ENCODE measurements around the gene MDM2. TPM values are rescaled to one million over a fixed set of nuclear protein-coding genes. Genes with fewer than 3 reads are reported as not detected.

MDM2 gene
- total RNA-seq, 1 experiment from 2014 or later = 97.1 TPM

DNA sequence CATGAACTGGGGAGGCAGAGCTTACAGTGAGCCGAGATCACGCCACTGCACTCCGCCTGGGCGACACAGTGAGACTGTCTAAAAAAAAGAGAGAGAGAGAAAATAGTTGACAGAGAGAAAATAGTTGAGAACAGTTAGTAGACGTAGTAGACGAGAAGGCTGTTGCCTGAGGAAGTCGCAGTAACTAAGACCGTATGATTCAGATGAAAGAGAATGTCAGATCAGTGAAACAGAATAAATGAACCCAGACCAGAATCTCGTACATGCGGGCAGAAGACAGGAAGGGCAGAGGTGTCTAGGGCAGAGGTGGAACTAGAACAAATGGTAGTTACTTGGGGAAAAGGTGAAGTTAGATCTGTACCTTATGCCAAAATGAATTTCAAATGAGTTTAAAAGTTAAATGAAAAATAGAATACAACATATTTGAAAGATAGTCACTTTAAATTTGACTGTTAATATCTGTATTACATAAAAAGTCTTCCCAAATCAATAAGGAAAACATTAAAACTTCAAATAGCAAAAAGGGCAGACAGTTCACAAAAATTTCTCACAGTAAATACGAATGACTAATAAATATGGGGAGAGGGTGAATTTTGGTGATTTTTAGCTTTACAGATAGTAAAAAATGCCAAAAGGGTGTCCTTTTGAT lies 17.7 kb downstream of the MDM2 start:
- H3K9me3 Mint-ChIP-seq (ENCODE audit: low read depth, unreplicated experiment) = no peaks in the 10 kb centered on the region
- H3K27ac Mint-ChIP-seq (ENCODE audit: unreplicated experiment) = no peak overlapping the region
- intact Hi-C loops (cut with micrococcal nuclease; ENCODE audit: unreplicated experiment) = no loop called here
- TF ChIP-seq, protein P1, sequence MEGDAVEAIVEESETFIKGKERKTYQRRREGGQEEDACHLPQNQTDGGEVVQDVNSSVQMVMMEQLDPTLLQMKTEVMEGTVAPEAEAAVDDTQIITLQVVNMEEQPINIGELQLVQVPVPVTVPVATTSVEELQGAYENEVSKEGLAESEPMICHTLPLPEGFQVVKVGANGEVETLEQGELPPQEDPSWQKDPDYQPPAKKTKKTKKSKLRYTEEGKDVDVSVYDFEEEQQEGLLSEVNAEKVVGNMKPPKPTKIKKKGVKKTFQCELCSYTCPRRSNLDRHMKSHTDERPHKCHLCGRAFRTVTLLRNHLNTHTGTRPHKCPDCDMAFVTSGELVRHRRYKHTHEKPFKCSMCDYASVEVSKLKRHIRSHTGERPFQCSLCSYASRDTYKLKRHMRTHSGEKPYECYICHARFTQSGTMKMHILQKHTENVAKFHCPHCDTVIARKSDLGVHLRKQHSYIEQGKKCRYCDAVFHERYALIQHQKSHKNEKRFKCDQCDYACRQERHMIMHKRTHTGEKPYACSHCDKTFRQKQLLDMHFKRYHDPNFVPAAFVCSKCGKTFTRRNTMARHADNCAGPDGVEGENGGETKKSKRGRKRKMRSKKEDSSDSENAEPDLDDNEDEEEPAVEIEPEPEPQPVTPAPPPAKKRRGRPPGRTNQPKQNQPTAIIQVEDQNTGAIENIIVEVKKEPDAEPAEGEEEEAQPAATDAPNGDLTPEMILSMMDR (IDR thresholded peaks at IDR 0.05; ENCODE audit: unreplicated experiment) = no peak
- H3K4me3 Mint-ChIP-seq (ENCODE audit: low read depth, unreplicated experiment) = no peak overlapping the region
- no peaks in the 10 kb centered on the region for H3K27me3 Mint-ChIP-seq (ENCODE audit: unreplicated experiment)
- no peak for DNase-seq
- no peaks in the 10 kb centered on the region for H3K4me1 Mint-ChIP-seq (ENCODE audit: low read depth, unreplicated experiment)
- CTCF ChIA-PET = no interaction called here
- peaks cover 33% of the 10 kb centered on the region for H3K36me3 Mint-ChIP-seq (ENCODE audit: insufficient read depth, unreplicated experiment)
- BruUV-seq (replicated peaks) = no TSS peak

DNA sequence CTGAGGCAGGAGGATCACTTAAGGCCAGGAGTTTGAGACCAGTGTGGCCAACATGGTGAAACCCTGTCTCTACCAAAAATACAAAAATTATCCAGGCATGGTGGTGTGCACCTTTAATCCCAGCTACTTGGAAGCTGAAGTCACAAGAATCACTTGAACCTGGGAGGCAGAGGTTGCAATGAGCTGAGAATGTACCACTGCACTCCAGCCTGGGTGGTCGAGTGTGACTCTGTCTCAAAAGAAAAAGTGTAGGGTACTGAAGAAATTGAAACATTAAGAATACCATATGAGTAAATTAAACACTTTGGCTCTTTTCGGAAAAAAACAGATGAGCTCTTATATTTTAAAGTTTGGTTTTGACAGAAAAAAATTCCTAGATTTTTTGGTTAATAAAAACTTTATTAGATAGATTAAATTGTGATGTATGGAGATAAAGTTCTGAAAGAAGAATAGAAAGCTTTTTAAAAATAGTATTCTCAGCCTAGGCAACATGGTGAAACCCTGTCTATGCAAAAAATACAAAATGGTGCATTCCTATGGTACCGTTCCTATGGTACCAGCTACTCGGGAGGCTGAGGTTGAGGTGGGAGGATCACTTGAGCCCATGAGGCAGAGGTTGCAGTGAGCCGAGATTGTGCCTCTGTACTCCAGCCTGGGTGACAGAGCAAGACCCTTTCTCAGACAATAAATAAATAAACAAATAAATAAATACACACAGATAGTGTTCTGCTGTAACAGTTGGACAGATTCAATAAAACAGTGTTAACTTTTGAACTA lies 20.1 kb downstream of the MDM2 start:
- TF ChIP-seq, protein P1 (IDR thresholded peaks at IDR 0.05; ENCODE audit: unreplicated experiment) = no peak
- no peaks in the 10 kb centered on the region for H3K9me3 Mint-ChIP-seq (ENCODE audit: low read depth, unreplicated experiment)
- CTCF ChIA-PET = no interaction called here
- H3K36me3 Mint-ChIP-seq (ENCODE audit: insufficient read depth, unreplicated experiment) = peaks cover 31% of the 10 kb centered on the region
- H3K27me3 Mint-ChIP-seq (ENCODE audit: unreplicated experiment) = no peaks in the 10 kb centered on the region
- H3K4me1 Mint-ChIP-seq (ENCODE audit: low read depth, unreplicated experiment) = no peaks in the 10 kb centered on the region
- no peak overlapping the region for H3K4me3 Mint-ChIP-seq (ENCODE audit: low read depth, unreplicated experiment)
- H3K27ac Mint-ChIP-seq (ENCODE audit: unreplicated experiment) = no peak overlapping the region
- DNase-seq = no peak
- no TSS peak for BruUV-seq (replicated peaks)
- intact Hi-C loops (cut with micrococcal nuclease; ENCODE audit: unreplicated experiment) = no loop called here

DNA sequence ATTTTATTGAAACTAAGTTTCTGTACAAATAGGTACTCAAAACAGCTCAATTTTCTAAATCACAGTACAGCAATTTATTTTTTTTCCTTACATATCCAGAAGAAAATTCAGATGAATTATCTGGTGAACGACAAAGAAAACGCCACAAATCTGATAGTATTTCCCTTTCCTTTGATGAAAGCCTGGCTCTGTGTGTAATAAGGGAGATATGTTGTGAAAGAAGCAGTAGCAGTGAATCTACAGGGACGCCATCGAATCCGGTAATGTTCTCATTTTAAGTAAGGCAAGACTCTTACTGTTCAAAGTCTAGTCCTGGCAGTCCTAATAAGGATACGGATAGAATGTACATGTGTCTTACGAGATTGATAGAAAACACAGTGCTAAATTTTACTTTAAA lies 20.7 kb downstream of the MDM2 start:
- Mint-ChIP-seq H3K36me3 (ENCODE audit: insufficient read depth, unreplicated experiment) (peaks cover 28% of the 10 kb centered on the region), H3K27ac (ENCODE audit: unreplicated experiment) (no peak overlapping the region), H3K4me3 (ENCODE audit: low read depth, unreplicated experiment) (no peak overlapping the region), H3K27me3 (ENCODE audit: unreplicated experiment) (no peaks in the 10 kb centered on the region), H3K9me3 (ENCODE audit: low read depth, unreplicated experiment) (no peaks in the 10 kb centered on the region), H3K4me1 (ENCODE audit: low read depth, unreplicated experiment) (no peaks in the 10 kb centered on the region)
- no peak for DNase-seq
- TF ChIP-seq, protein P1 (IDR thresholded peaks at IDR 0.05; ENCODE audit: unreplicated experiment) = no peak
- intact Hi-C loops (cut with micrococcal nuclease; ENCODE audit: unreplicated experiment) = no loop called here
- CTCF ChIA-PET = no interaction called here
- no TSS peak for BruUV-seq (replicated peaks)

DNA sequence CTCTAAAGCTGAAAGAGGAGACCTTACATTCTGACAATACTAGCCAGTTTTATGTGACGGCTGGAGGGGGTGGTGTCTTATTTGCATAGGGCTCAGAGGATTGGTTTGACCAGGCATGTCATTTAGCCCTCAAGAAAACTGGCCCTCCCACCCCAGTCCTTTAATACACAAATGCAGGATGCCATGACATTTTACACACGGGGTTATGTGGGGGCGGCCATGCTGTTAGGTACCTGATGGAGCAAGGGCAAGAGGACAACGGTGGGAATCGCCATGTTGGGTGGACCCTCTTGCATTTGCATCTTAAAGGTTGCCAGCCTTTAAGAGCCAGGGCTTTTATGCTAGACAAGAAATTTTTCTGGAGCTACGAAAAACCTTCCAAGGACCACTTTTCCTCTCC lies 23.3 kb downstream of the MDM2 start:
- no peak overlapping the region for H3K4me3 Mint-ChIP-seq (ENCODE audit: low read depth, unreplicated experiment)
- no peaks in the 10 kb centered on the region for H3K27me3 Mint-ChIP-seq (ENCODE audit: unreplicated experiment)
- no peaks in the 10 kb centered on the region for H3K4me1 Mint-ChIP-seq (ENCODE audit: low read depth, unreplicated experiment)
- intact Hi-C loops (cut with micrococcal nuclease; ENCODE audit: unreplicated experiment) = loop anchor here (10.0 kb wide), 1 partner anchor 424 kb away; no protein-coding TSS in a partner anchor
- no peaks in the 10 kb centered on the region for H3K9me3 Mint-ChIP-seq (ENCODE audit: low read depth, unreplicated experiment)
- no peak for DNase-seq
- BruUV-seq (replicated peaks) = no TSS peak
- no peak overlapping the region for H3K27ac Mint-ChIP-seq (ENCODE audit: unreplicated experiment)
- CTCF ChIA-PET = interaction anchor here (0.6 to 1.8 kb wide), 3 partner anchors 9 to 85 kb away, joined by 3 to 8 read pairs (median 7); no protein-coding TSS in a partner anchor
- H3K36me3 Mint-ChIP-seq (ENCODE audit: insufficient read depth, unreplicated experiment) = peaks cover 19% of the 10 kb centered on the region
- TF ChIP-seq, protein P1 (IDR thresholded peaks at IDR 0.05; ENCODE audit: unreplicated experiment) = no peak
